Fibroblast of skin of right quadriceps (primary cell): ENCODE data around the gene OR6S1.
"Not testable (repeated sequence)": the region's sequence is repeated elsewhere in the genome, so short reads cannot be mapped to it uniquely, and the experiment has no call there.

Source experiments
- DNase-seq: peaks from one replicate; pipeline ENCODE4 v3.0.0-alpha.2; 2013

The OR6S1 gene

DNA sequence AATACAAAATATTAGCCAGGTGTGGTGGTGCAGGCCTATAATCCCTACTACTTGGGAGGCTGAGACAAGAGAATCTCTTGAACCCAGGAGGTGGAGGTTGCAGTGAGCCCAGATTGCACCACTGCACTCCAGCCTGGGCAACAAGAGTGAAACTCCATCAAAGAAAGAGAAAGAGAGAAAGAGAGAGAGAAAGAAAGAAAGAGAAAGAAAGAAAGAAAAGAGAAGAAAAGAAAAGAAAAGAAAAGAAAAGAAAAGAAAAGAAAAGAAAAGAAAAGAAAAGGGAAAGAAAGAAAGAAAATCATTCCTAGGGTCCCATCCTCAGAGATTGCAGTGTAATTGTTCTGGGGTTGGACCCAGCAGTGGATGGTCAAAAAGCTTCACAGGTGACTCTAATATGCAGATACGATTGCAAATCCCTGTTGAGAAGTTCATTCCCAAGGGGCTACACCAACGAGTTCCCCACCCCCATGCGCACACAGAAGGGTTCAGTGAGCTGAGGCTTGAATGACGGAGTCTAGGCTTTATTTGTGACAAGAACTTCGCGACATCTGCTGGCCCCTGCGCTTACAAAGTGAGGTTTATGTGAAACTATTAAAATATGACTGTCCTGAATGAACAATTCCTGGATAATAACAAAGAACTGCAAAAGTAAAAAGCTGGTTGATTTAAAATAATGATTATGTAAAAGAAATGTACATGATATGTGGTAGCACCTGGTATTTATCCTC lies 32.9 kb downstream of the OR6S1 start:
- DNase-seq = no peak

DNA sequence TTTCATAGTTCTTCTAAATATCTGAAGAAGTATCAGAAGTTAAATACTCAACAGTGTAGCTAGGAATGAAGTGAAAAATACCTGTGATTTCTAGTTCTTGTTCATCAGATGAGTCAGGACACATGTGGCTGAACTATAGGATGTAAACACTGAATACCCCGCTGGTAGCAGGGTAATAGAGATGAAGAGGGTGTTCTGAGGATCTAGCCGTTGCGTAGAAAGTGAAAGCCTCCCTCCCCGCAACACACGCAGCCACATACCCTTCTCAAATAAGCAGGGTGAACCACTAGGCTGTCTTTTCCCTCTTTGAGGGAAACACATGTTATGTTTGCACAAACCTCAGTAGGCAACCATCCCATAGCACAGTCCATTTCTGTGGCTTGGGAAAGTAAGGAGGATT lies 33.9 kb downstream of the OR6S1 start:
- DNase-seq = no peak

DNA sequence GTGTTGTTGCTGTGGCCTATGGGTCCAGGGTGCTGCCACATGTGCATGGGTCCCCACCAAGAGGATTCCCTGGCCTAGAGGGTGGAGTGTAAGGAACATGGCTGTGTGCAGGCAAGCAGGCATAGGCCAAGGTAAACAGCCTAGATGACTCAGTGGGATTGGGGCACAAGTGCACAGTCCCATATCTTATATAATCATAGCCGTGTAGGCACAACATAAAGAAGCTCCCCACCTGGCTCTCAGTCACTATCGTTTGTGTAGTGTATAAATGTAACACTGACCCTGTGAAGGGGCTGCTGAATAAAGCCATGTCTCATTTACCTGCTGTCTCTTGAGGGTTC lies 34.6 kb downstream of the OR6S1 start:
- no peak for DNase-seq

DNA sequence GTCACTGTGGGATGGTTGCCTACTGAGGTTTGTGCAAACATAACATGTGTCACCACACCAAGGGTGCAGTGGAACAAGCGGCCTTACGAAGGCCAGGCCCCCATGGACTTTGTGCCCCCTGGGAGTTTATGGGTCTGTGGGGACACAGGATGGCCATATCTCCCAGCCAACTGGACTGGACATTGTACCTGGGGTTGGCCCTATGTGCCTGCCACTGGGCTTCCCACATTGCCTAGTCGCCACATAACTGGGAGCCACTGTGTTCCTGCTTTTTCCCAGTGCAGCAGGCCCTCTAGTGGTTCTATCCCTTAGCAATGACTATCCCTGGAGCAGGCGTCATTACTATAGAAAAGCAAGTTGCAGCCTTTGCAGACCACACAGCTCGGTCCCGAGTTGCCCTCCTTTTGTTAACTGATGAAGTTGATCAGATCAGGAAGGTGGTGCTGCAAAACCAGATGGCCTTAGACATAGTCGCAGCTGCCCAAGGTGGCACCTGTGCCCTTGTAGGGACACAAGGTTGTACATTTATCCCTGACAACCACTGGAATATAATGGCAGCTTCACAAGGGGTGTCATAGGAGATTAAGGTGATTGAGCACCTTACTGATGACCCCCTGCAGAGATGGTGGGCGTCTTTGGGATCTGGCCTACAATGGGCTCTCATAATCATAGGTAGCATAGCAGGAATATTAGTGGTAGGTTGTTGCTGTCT lies 35.1 kb downstream of the OR6S1 start:
- no peak for DNase-seq

DNA sequence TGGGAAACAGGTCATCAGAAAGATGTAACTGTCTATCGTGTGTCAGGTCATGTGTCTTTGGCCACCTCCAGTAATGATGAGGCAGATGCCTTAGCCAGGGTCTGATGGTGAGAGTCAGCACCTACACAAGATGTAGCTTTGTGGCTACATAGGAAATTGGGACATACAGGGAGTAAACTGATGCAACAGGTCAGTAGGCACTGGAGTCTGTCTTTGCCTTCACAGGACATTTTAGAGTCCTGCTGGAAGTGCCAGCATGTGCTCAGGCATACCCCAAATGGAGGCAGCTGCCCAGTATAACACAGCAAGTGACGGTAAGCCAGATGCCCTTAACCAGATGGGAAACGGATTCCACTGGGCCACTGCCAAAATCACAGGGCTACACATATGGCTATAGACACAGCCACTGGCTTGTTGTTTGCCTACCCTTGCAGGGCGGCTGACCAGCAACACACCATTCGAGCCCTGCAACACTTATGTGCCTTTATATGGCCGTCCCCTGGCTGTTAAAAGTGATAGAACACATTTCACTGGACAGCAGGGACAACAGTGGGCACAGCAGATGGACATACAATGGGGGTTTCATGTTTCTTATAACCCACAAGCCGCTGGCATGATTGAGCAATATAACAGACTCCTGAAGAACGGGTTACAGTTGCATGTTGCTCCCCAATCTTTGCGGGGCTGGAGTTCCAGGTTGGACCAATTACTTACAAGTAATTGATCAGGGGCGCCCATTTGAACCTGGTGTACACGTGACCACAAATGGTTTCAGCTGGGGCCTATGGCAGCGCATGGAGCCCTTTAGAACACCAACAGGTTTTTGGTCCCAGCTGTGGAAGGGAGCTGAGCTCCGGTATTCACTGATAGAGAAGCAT lies 37.4 kb downstream of the OR6S1 start:
- DNase-seq = no peak

DNA sequence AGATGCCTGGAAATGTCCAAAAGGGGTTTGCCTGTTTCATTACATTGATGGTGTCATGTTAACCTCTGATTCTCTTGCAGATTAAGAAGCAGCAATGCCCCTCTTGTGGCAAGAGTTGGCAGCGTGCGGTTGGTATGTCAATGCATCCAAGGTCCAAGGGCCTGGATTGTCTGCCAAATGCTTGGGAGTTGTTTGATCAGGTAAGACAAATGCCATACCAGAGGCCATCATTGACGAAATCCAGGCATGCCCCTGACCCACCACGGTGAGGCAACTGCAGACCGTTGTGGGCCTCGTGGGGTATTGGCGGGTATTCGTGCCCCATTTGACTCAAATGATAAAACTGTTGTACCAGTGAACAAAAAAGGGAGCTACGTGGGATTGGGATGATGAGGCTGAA lies 38.9 kb downstream of the OR6S1 start:
- DNase-seq = no peak

DNA sequence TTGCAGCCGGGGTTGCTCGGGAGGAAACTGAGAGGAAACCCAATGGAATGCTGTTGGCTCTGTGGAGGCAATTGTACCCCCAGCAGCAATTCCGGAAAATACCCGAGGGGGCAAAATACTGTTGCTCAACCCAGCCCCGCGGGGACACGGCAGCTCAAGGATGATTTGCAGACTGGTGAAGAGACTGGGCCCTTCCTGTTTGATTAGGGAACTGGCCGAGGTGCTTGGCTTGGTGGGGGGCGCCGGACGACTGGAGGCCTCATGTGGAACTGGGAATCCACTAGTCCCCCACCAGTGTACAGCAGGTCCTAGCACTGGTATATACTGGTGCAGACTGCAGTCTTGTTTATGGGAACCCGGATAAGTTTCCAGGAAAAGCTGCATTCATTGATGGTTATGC lies 40.0 kb downstream of the OR6S1 start:
- DNase-seq = no peak

DNA sequence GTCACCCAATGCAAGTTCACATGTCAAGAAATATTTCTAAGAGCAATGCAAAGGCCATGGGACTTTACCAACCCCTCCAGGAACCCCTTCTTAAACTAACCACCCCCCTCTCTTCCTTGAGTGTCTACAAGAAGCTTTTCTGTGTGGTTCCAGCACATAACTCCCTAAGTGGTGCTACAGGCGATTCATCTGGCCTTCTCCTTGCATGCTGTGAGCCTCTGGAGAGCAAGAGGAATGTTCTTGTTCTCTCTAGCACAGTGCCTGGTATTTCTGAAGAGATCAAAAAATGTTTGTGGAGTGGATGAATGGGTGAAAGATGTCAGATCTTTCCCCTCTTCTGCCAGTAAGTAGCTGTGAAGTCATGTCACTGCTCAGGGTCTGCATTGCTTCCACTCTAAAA lies 44.4 kb downstream of the OR6S1 start:
- DNase-seq = no peak

DNA sequence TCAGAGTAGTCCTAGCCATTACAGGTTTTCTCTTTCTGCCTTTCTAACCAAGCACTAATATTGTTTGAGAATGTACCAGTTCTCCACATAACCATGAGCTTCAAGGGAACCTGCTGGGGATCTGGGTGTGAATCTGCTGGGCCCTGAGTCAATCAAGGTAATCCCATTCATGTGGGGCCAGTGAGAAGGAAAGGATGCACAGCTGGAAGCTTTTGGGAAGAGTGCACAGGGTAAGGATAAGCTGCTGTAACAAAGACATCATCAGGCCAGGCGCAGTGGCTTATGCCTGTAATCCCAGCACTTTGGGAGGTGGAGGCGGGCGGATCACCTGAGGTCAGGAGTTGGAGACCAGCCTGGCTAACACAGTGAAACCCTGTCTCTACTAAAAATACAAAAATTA lies 45.8 kb downstream of the OR6S1 start:
- not testable (repeated sequence) for DNase-seq

DNA sequence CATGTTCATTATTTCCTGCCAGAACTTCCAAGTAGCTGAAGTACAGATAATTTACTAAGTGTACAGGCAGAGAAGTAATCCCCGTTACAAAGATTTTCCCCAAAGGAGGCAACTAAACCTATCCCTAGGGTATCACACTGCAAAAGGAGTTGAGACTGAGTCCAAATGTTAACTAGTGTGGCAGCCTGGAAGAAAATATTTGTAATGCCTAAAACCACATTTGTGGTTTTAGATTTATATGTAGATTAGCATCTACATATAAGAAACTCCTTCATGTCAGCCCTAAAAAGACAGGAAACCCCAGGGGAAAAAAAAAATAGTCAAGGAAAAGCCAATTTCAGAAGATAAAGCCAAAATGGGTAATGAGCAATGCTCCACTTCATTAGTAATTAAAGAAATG lies 48.9 kb downstream of the OR6S1 start:
- no peak for DNase-seq

DNA sequence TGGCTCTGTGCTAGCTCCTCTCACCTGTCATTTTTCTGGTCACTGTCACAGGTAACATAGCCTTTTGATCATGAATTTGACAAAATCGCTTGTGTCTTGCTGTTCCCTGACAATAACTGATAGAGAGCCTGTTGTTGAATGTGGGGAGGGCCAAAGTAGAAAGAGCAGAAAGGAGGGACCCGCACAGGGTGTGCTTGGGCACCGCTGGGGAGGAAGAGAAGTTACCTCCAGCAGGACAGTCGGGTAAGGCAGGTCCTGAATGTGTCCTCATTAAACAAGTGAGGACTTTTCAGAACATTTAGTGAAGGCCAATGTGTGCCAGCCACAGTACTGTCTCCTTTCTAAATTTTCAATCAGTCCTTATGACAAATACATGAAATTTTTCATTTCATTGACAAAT lies 50.3 kb downstream of the OR6S1 start, which contains the start of gene RNASE12:
Gene RNASE12 (minus strand): TSS at position 142 of the 400 bp plus-strand sequence. CDS start 653 bp downstream, outside the sequence.
- no peak for DNase-seq
